Ovary (tissue), 3 donors: ENCODE measurements around the gene INPP5D.

Experiments used
- CTCF ChIP-seq, 3 donors: fragments of 450-650 bp in 2 of 3; fragments of 200-600 bp in 1 of 3; IDR thresholded peaks; one replicate each; pipeline versions ENCODE4 v1.5.1 to v1.8.0; 2016 to 2022; ENCODE audit warnings: antibody characterized with exemption in 3 of 3, mild to moderate bottlenecking in 1 of 3
- EP300 ChIP-seq: sonication (generic); formaldehyde crosslinking; IDR thresholded peaks from one replicate; pipeline ENCODE4 v1.6.1; 2017; ENCODE audit warnings: antibody characterized with exemption
- POLR2A ChIP-seq: fragments of 450-650 bp; IDR thresholded peaks from one replicate; pipeline ENCODE4 v1.6.1; 2017; ENCODE audit warnings: antibody characterized with exemption, mild to moderate bottlenecking, moderate library complexity
- donor health status: DM: no; HTN: no; CAD: no.

- TF ChIP-seq POLR2A (no peak), EP300 (no peak), CTCF (IDR thresholded peaks at IDR 0.05) (no peak)
Observed at GRCh38 chr2:233244818-233245217, 184.7 kb downstream of the INPP5D start.
